ENCODE results near the gene TDP2. TPM values are rescaled to one million over a fixed set of nuclear protein-coding genes. Genes with fewer than 3 reads are reported as not detected.

TDP2 gene
- total and polyA plus RNA-seq, 8 donors: 14.7 to 41.9 (median 18.8) TPM

DNA sequence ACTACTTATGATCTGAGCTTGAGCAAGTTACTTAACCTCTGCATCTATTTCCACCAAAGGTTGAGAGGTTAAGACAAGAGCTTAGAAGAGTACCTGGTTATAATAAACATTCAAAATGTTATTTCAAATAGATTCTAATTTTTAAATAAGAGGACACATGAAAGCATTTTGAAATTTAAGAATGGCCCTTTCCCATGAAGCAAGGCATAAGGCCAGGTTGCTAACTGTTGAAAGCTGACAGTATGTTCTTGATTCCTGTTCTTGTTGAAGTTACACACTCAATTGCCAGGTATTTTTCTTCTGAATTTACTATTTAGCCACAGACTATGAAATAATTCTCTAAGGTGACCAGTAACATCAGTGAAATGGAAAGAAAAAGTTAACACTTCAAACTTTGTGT lies 37.8 kb upstream of the TDP2 start:
- TF ChIP-seq, protein P1, sequence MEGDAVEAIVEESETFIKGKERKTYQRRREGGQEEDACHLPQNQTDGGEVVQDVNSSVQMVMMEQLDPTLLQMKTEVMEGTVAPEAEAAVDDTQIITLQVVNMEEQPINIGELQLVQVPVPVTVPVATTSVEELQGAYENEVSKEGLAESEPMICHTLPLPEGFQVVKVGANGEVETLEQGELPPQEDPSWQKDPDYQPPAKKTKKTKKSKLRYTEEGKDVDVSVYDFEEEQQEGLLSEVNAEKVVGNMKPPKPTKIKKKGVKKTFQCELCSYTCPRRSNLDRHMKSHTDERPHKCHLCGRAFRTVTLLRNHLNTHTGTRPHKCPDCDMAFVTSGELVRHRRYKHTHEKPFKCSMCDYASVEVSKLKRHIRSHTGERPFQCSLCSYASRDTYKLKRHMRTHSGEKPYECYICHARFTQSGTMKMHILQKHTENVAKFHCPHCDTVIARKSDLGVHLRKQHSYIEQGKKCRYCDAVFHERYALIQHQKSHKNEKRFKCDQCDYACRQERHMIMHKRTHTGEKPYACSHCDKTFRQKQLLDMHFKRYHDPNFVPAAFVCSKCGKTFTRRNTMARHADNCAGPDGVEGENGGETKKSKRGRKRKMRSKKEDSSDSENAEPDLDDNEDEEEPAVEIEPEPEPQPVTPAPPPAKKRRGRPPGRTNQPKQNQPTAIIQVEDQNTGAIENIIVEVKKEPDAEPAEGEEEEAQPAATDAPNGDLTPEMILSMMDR (IDR thresholded peaks at IDR 0.05): no peak
- no peak overlapping the region for H3K27ac ChIP-seq
- peaks cover 0 to 8% (median 8%) of the 10 kb centered on the region in 3 donors for H3K4me1 ChIP-seq
- H3K4me3 ChIP-seq: no peak overlapping the region
- no peaks in the 10 kb centered on the region for H3K27me3 ChIP-seq
- no peak for ATAC-seq
- intact Hi-C loops (cut with DNase I): no loop called here
- H3K9me3 ChIP-seq: no peaks in the 10 kb centered on the region
- H3K36me3 ChIP-seq: peaks cover 0 to 55% (median 33%) of the 10 kb centered on the region in 3 donors
- FAIRE-seq: no peak
- no peak for DNase-seq

DNA sequence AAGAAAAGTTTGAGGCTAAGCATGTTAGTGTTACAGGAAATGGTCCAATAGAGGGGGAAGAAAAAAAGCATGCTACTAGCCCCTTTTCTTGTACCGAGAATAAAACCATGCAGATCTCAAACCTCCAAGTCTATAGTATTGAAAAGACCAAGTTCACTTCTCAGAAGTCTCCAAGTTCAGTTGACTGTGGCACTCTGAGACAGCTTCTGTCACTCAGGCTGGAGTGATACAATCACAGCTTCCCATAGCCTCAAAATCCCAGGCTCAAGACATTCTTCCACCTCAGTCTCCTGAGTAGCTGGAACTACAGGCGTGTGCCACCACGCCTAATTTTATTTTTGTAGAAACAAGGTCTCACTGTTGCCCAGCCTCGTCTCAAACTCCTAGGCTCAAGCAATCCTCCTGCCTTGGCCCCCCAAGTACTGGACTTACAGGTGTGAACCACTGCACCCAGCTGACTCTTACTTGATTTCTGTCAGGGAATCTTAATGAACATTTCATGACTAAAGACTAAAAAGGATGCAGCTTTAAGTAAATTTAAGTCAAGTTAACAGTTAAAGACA lies 36.1 kb upstream of the TDP2 start:
- Histone ChIP-seq H3K36me3 (peaks cover 0 to 39% (median 26%) of the 10 kb centered on the region in 3 donors), H3K27me3 (no peaks in the 10 kb centered on the region), H3K9me3 (no peaks in the 10 kb centered on the region), H3K4me1 (peaks cover 0 to 10% (median 9%) of the 10 kb centered on the region in 3 donors), H3K27ac (no peak overlapping the region), H3K4me3 (no peak overlapping the region)
- 87 to 88% methylated on average over 4 of the region's 4 CpGs for WGBS, 2 donors
- ATAC-seq (no peak), DNase-seq (no peak), FAIRE-seq (no peak)
- intact Hi-C loops (cut with DNase I): no loop called here
- TF ChIP-seq, protein P1 (IDR thresholded peaks at IDR 0.05): no peak

DNA sequence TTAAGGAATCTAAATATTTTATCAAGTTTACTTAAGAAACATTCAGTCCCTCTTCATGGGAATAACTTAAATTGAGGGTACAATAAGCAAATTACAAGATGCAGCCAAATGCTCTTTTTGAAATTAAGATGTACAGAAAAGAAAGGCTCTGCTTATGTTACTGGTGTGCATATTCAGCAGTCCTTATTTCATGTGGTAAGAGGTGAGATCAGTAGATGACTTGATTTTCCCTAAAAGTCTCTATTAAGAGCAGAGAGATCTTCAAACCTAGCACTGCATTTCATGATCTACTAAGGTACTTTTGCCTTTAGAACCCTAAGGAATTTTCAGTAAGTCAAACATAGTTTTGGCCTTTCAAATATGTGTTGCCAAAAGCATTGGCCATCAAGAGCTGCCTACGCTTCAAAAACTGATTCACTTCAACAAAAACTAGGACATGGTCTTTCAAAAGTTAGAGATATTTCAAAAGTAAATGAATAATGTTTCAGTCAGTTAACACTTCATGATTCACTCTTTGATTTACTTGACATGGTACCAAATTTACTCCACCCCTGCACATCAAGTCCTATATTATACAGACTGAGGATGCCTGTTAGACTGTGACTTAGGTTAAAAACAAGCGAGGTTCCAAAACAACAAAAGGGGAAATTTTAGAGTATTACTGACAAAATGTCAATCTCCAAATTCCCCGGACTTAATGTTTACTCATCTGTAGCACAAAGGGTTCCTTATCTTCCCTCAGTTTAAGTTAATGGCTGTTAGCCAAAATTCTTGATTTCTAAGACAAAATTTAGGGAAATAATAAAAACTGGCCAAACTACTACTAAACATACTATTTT lies 33.0 kb upstream of the TDP2 start:
- H3K36me3 ChIP-seq: peaks cover 0 to 9% (median 8%) of the 10 kb centered on the region in 3 donors
- WGBS, 2 donors: 18 to 24% methylated on average over 3 of the region's 3 CpGs
- no peaks in the 10 kb centered on the region for H3K27me3 ChIP-seq
- TF ChIP-seq, protein P1 (IDR thresholded peaks at IDR 0.05): no peak
- intact Hi-C loops (cut with DNase I): loop anchor here in 1 of 3 donors (5.0 kb wide), 1 partner anchor 117 kb away; no protein-coding TSS in a partner anchor
- H3K27ac ChIP-seq: peak overlapping the region in 1 of 4 donors; percentile 29
- H3K4me3 ChIP-seq: no peak overlapping the region
- no peak for DNase-seq
- H3K9me3 ChIP-seq: no peaks in the 10 kb centered on the region
- H3K4me1 ChIP-seq: peaks cover 0 to 12% (median 9%) of the 10 kb centered on the region in 3 donors
- no peak for FAIRE-seq
- ATAC-seq: peak in 2 of 4 donors; percentile 26 to 35

DNA sequence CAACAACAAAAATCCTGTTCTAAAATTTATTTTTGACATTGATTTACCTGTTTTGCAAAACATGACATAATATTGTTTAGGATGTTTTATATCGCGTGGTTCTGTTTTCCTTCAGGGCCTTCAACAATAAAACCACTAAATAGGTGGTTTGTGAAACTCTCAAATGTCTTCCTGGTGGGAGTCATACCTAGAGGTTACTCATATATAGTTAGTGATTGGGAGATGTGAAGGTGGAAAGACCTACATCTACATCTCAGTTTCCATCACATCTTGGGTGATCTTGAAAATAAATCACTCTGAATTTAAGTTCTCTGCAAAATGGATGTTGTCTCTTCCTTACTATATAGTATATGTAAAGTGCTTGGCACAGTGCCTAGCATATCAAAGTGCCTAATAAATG lies 29.4 kb upstream of the TDP2 start:
- 80 to 84% methylated on average over 2 of the region's 2 CpGs for WGBS, 2 donors
- Histone ChIP-seq H3K9me3 (no peaks in the 10 kb centered on the region), H3K4me1 (peaks cover 0 to 12% (median 9%) of the 10 kb centered on the region in 3 donors), H3K36me3 (no peaks in the 10 kb centered on the region), H3K4me3 (no peak overlapping the region), H3K27me3 (no peaks in the 10 kb centered on the region), H3K27ac (no peak overlapping the region)
- FAIRE-seq (no peak), DNase-seq (no peak), ATAC-seq (no peak)
- TF ChIP-seq, protein P1 (IDR thresholded peaks at IDR 0.05): no peak
- intact Hi-C loops (cut with DNase I): loop anchor here in 1 of 3 donors (5.0 kb wide), 1 partner anchor 114 kb away; no protein-coding TSS in a partner anchor

All from pancreas (tissue), 10 donors.